Peyer's patch (tissue), 4 donors: ENCODE data around the gene DOCK1. TPM values are rescaled to one million over a fixed set of nuclear protein-coding genes. Genes with fewer than 3 reads are reported as not detected.

Experiments
- DNase-seq, 3 donors: peaks; one replicate each; pipeline ENCODE4 v3.0.0-alpha.2; 2017 to 2019
- H3K27ac ChIP-seq, 4 donors: fragments of 200-600 bp; sonication (generic); one replicate each; pipeline ENCODE4 v1.5.1; 2016 to 2019
- H3K27me3 ChIP-seq, 2 donors: fragments of 200-600 bp; sonication (generic); one replicate each; pipeline ENCODE4 v1.5.1; 2019
- H3K36me3 ChIP-seq, 3 donors: fragments of 200-600 bp; sonication (generic); one replicate each; pipeline ENCODE4 v1.5.1; 2016 to 2019
- H3K4me1 ChIP-seq, 4 donors: fragments of 200-600 bp; sonication (generic); one replicate each; pipeline ENCODE4 v1.5.1; 2016 to 2019
- H3K4me3 ChIP-seq, 4 donors: fragments of 200-600 bp; sonication (generic); 1 replicate in 3 of 4; 2 replicates in 1 of 4; pipeline ENCODE4 v1.5.1; 2016 to 2019; ENCODE audit warnings: mild to moderate bottlenecking in 1 of 4
- H3K9me3 ChIP-seq, 4 donors: fragments of 200-600 bp; sonication (generic); one replicate each; pipeline ENCODE4 v1.5.1; 2016 to 2019; ENCODE audit warnings: mild to moderate bottlenecking in 1 of 4
- CTCF ChIP-seq, 6 experiments: fragments of 450-650 bp in 4 of 6; fragments of 200-600 bp in 2 of 6; sonication (generic) in 1 of 6; IDR thresholded peaks; one replicate each; pipeline ENCODE4 v1.5.1; 2017 to 2019; ENCODE audit warnings: antibody characterized with exemption in 6 of 6, mild to moderate bottlenecking in 3 of 6, moderate library complexity in 1 of 6
- POLR2A ChIP-seq, 2 donors: fragments of 450-650 bp; IDR thresholded peaks; one replicate each; pipeline ENCODE4 v1.5.1; 2017; ENCODE audit warnings: antibody characterized with exemption in 2 of 2, mild to moderate bottlenecking in 2 of 2, moderate library complexity in 2 of 2
- total RNA-seq, 4 donors: library from RNA; depleted of rRNA; stranded (reverse); fragments of >200 nt; gene quantifications; one replicate each; pipeline ENCODE4 v1.1.0, GENCODE V29; 2016

The DOCK1 gene
- total RNA-seq, 4 donors from 2014 or later, result 42.0 to 117 (median 92.2) TPM

- no peaks in the 10 kb centered on the region for H3K9me3 ChIP-seq
- peak overlapping the region in 3 of 4 donors; percentile 80 to 84 (median 83) for H3K27ac ChIP-seq
- H3K4me3 ChIP-seq, result no peak overlapping the region
- TF ChIP-seq CTCF (IDR thresholded peaks at IDR 0.05) (no peak), POLR2A (IDR thresholded peaks at IDR 0.05) (no peak)
- peaks cover 0 to 16% (median 2%) of the 10 kb centered on the region in 4 donors for H3K4me1 ChIP-seq
- DNase-seq, result no peak
- H3K36me3 ChIP-seq, result peaks cover 0 to 21% (median 0%) of the 10 kb centered on the region in 3 donors
- H3K27me3 ChIP-seq, result no peaks in the 10 kb centered on the region
Measured at GRCh38 chr10:127013691-127014473, 108.7 kb downstream of the DOCK1 start.

- H3K4me1 ChIP-seq, result peaks cover 0 to 16% (median 2%) of the 10 kb centered on the region in 4 donors
- no peaks in the 10 kb centered on the region for H3K27me3 ChIP-seq
- no peak for TF ChIP-seq POLR2A (IDR thresholded peaks at IDR 0.05)
- no peak for TF ChIP-seq CTCF (IDR thresholded peaks at IDR 0.05)
- H3K36me3 ChIP-seq, result peaks cover 0 to 19% (median 0%) of the 10 kb centered on the region in 3 donors
- DNase-seq, result no peak
- H3K27ac ChIP-seq, result no peak overlapping the region
- H3K9me3 ChIP-seq, result no peaks in the 10 kb centered on the region
- no peak overlapping the region for H3K4me3 ChIP-seq
Measured at GRCh38 chr10:127014671-127015070, 109.4 kb downstream of the DOCK1 start.

- H3K36me3 ChIP-seq, result peaks cover 0 to 12% (median 0%) of the 10 kb centered on the region in 3 donors
- H3K27ac ChIP-seq, result no peak overlapping the region
- H3K4me1 ChIP-seq, result peaks cover 0 to 16% (median 2%) of the 10 kb centered on the region in 4 donors
- no peak for DNase-seq
- TF ChIP-seq CTCF (IDR thresholded peaks at IDR 0.05) (no peak), POLR2A (IDR thresholded peaks at IDR 0.05) (no peak)
- no peaks in the 10 kb centered on the region for H3K27me3 ChIP-seq
- no peak overlapping the region for H3K4me3 ChIP-seq
- no peaks in the 10 kb centered on the region for H3K9me3 ChIP-seq
Measured at GRCh38 chr10:127015373-127015772, 110.1 kb downstream of the DOCK1 start.

GRCh38 chr10:127016331-127016730 is 111.1 kb downstream of the DOCK1 start:
- H3K27me3 ChIP-seq, result no peaks in the 10 kb centered on the region
- H3K9me3 ChIP-seq, result no peaks in the 10 kb centered on the region
- no peak overlapping the region for H3K4me3 ChIP-seq
- peaks cover 0 to 12% (median 0%) of the 10 kb centered on the region in 3 donors for H3K36me3 ChIP-seq
- no peak overlapping the region for H3K27ac ChIP-seq
- no peak for DNase-seq
- TF ChIP-seq CTCF (IDR thresholded peaks at IDR 0.05) (no peak), POLR2A (IDR thresholded peaks at IDR 0.05) (no peak)
- peaks cover 0 to 16% (median 2%) of the 10 kb centered on the region in 4 donors for H3K4me1 ChIP-seq

- no peaks in the 10 kb centered on the region for H3K9me3 ChIP-seq
- DNase-seq, result no peak
- H3K4me3 ChIP-seq, result no peak overlapping the region
- H3K27me3 ChIP-seq, result no peaks in the 10 kb centered on the region
- H3K27ac ChIP-seq, result no peak overlapping the region
- peaks cover 0 to 7% (median 2%) of the 10 kb centered on the region in 4 donors for H3K4me1 ChIP-seq
- no peak for TF ChIP-seq POLR2A (IDR thresholded peaks at IDR 0.05)
- no peak for TF ChIP-seq CTCF (IDR thresholded peaks at IDR 0.05)
- H3K36me3 ChIP-seq, result peaks cover 0 to 12% (median 0%) of the 10 kb centered on the region in 3 donors
Measured at GRCh38 chr10:127017541-127018297, 112.5 kb downstream of the DOCK1 start.
